ENCODE results near the gene DOCK9.

The DOCK9 gene

GRCh38 chr13:98845742-98846141 lies 132.1 kb downstream of the DOCK9 start:
- H3K36me3 ChIP-seq (replicated peaks; ENCODE audit: insufficient read depth, low read length): no peaks in the 10 kb centered on the region
- DNase-seq: no peak
- H4K20me1 ChIP-seq (ENCODE audit: insufficient read depth, low read length): no peaks in the 10 kb centered on the region
- no peaks in the 10 kb centered on the region for H3K9me2 ChIP-seq (replicated peaks; ENCODE audit: insufficient read depth, low read length)
- H3K4me2 ChIP-seq (ENCODE audit: low read depth, low read length): no peak overlapping the region
- no peaks in the 10 kb centered on the region for H3K4me1 ChIP-seq (ENCODE audit: low read length)
- no peak overlapping the region for H3K27ac ChIP-seq (ENCODE audit: low read length)
- H3F3A ChIP-seq (ENCODE audit: insufficient read depth, low read length): no peaks in the 10 kb centered on the region
- no peak overlapping the region for H2AFZ ChIP-seq (ENCODE audit: low read length)
- no peaks in the 10 kb centered on the region for H3K27me3 ChIP-seq (replicated peaks; ENCODE audit: insufficient read depth, low read length)
- no peak for TF ChIP-seq EZH2 (optimal IDR thresholded peaks at IDR 0.05; ENCODE audit: low read depth, low read length)
- TF ChIP-seq EZH2phosphoT487 (IDR thresholded peaks at IDR 0.05; ENCODE audit: low read length): no peak
- TF ChIP-seq, protein P1, sequence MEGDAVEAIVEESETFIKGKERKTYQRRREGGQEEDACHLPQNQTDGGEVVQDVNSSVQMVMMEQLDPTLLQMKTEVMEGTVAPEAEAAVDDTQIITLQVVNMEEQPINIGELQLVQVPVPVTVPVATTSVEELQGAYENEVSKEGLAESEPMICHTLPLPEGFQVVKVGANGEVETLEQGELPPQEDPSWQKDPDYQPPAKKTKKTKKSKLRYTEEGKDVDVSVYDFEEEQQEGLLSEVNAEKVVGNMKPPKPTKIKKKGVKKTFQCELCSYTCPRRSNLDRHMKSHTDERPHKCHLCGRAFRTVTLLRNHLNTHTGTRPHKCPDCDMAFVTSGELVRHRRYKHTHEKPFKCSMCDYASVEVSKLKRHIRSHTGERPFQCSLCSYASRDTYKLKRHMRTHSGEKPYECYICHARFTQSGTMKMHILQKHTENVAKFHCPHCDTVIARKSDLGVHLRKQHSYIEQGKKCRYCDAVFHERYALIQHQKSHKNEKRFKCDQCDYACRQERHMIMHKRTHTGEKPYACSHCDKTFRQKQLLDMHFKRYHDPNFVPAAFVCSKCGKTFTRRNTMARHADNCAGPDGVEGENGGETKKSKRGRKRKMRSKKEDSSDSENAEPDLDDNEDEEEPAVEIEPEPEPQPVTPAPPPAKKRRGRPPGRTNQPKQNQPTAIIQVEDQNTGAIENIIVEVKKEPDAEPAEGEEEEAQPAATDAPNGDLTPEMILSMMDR (IDR thresholded peaks at IDR 0.05; ENCODE audit: low read length): no peak
- H3K9ac ChIP-seq (ENCODE audit: low read length): no peak overlapping the region
- no peak overlapping the region for H3K4me3 ChIP-seq (ENCODE audit: low read length)
- H3K79me2 ChIP-seq (ENCODE audit: low read length): no peaks in the 10 kb centered on the region
- H3K9me3 ChIP-seq (replicated peaks; ENCODE audit: insufficient read depth, low read length): no peaks in the 10 kb centered on the region

DNA sequence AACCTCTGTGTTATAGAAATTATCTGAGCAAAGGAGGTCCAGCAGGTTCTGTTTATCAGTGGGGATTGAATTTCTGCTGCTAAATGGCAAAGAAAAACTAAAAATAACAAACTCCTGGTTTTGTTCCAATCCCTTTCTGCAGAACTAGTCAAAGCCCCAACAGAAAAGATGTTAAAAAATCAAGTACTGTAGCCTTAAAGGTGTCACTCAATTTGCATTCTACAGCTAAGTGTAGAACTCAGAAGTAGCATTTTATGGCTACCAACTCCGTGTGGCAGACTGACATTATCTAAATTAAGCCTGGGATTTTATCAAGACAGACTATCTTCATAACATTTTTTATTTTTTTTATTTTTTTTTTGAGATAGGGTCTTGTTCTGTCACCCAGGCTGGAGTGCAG lies 133.8 kb downstream of the DOCK9 start:
- Histone ChIP-seq H3K9me3 (replicated peaks; ENCODE audit: insufficient read depth, low read length) (no peaks in the 10 kb centered on the region), H3K4me1 (ENCODE audit: low read length) (no peaks in the 10 kb centered on the region), H3F3A (ENCODE audit: insufficient read depth, low read length) (no peaks in the 10 kb centered on the region), H3K27ac (ENCODE audit: low read length) (no peak overlapping the region), H3K4me2 (ENCODE audit: low read depth, low read length) (no peak overlapping the region), H3K9me2 (replicated peaks; ENCODE audit: insufficient read depth, low read length) (no peaks in the 10 kb centered on the region), H3K36me3 (replicated peaks; ENCODE audit: insufficient read depth, low read length) (no peaks in the 10 kb centered on the region), H3K79me2 (ENCODE audit: low read length) (no peaks in the 10 kb centered on the region), H3K9ac (ENCODE audit: low read length) (no peak overlapping the region), H4K20me1 (ENCODE audit: insufficient read depth, low read length) (no peaks in the 10 kb centered on the region), H3K4me3 (ENCODE audit: low read length) (no peak overlapping the region), H2AFZ (ENCODE audit: low read length) (no peak overlapping the region), H3K27me3 (replicated peaks; ENCODE audit: insufficient read depth, low read length) (no peaks in the 10 kb centered on the region)
- TF ChIP-seq, protein P1 (IDR thresholded peaks at IDR 0.05; ENCODE audit: low read length): no peak
- TF ChIP-seq EZH2 (optimal IDR thresholded peaks at IDR 0.05; ENCODE audit: low read depth, low read length): no peak
- TF ChIP-seq EZH2phosphoT487 (IDR thresholded peaks at IDR 0.05; ENCODE audit: low read length): no peak
- DNase-seq: no peak

- H3K79me2 ChIP-seq (ENCODE audit: low read length): no peaks in the 10 kb centered on the region
- H3K4me3 ChIP-seq (ENCODE audit: low read length): no peak overlapping the region
- TF ChIP-seq EZH2 (optimal IDR thresholded peaks at IDR 0.05; ENCODE audit: low read depth, low read length) (no peak), EZH2phosphoT487 (IDR thresholded peaks at IDR 0.05; ENCODE audit: low read length) (no peak)
- TF ChIP-seq, protein P1 (IDR thresholded peaks at IDR 0.05; ENCODE audit: low read length): no peak
- H3K36me3 ChIP-seq (replicated peaks; ENCODE audit: insufficient read depth, low read length): no peaks in the 10 kb centered on the region
- H3K27me3 ChIP-seq (replicated peaks; ENCODE audit: insufficient read depth, low read length): no peaks in the 10 kb centered on the region
- H3K9me2 ChIP-seq (replicated peaks; ENCODE audit: insufficient read depth, low read length): no peaks in the 10 kb centered on the region
- no peak overlapping the region for H3K4me2 ChIP-seq (ENCODE audit: low read depth, low read length)
- no peak overlapping the region for H3K9ac ChIP-seq (ENCODE audit: low read length)
- H3K9me3 ChIP-seq (replicated peaks; ENCODE audit: insufficient read depth, low read length): no peaks in the 10 kb centered on the region
- DNase-seq: no peak
- H3K4me1 ChIP-seq (ENCODE audit: low read length): no peaks in the 10 kb centered on the region
- H4K20me1 ChIP-seq (ENCODE audit: insufficient read depth, low read length): no peaks in the 10 kb centered on the region
- no peak overlapping the region for H3K27ac ChIP-seq (ENCODE audit: low read length)
- H2AFZ ChIP-seq (ENCODE audit: low read length): no peak overlapping the region
- no peaks in the 10 kb centered on the region for H3F3A ChIP-seq (ENCODE audit: insufficient read depth, low read length)
Measured at GRCh38 chr13:98843482-98843877, 134.4 kb downstream of the DOCK9 start.
